GM12801 (cell line): ENCODE data around the gene ATCAY.

Experiments used
- TF ChIP-seq, protein P1 (sequence below): IDR thresholded peaks from one replicate; pipeline ENCODE4 v1.5.1; 2011; ENCODE audit warnings: control low read depth; ENCODE audit not compliant: insufficient read length; ENCODE audit errors: extremely low read depth

ATCAY gene

DNA sequence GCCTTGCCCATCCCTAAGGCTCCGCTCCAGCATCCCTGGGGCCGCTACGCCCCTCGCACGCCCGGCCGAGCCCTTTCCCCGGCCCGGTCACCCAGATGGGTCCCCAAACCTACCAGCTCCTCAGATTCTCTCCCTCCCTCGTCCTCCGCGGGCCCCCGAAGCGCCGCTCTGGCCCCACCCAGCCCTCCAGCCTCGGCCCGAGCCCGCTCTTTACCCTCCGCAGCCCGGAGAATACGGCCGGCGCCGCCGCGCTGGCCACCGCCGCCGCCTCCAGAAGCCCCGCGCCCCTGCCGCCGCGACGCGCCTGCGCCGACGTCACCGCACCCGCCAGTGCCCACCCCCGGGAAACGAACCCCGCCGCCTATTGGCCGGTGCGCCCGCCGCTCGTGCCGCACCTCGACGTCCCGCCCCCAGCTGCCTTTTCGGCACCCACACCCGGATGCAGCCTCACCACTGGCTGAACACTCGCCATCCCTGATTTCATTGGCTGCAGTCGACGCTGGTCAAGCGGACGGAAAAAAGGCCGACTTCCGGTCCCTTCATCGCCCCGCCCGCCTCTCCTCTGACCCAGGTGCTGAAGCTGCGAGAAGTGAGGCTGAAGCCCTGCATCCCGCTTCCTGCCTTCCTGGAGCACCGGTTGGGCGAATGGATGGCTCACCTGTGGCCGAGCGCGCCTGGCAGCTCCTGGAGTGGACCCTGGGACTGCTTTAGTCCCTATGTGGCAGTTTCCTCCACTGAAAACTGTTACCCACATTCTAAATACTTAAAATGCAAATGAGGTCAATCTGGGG is 90.5 kb downstream of the ATCAY start, which contains the start of gene DAPK3:
Gene DAPK3 (minus strand): TSS at position 292 of the 791 bp plus-strand sequence. CDS start 1,364 bp downstream, outside the sequence.
- TF ChIP-seq, protein P1, sequence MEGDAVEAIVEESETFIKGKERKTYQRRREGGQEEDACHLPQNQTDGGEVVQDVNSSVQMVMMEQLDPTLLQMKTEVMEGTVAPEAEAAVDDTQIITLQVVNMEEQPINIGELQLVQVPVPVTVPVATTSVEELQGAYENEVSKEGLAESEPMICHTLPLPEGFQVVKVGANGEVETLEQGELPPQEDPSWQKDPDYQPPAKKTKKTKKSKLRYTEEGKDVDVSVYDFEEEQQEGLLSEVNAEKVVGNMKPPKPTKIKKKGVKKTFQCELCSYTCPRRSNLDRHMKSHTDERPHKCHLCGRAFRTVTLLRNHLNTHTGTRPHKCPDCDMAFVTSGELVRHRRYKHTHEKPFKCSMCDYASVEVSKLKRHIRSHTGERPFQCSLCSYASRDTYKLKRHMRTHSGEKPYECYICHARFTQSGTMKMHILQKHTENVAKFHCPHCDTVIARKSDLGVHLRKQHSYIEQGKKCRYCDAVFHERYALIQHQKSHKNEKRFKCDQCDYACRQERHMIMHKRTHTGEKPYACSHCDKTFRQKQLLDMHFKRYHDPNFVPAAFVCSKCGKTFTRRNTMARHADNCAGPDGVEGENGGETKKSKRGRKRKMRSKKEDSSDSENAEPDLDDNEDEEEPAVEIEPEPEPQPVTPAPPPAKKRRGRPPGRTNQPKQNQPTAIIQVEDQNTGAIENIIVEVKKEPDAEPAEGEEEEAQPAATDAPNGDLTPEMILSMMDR, result no peak

DNA sequence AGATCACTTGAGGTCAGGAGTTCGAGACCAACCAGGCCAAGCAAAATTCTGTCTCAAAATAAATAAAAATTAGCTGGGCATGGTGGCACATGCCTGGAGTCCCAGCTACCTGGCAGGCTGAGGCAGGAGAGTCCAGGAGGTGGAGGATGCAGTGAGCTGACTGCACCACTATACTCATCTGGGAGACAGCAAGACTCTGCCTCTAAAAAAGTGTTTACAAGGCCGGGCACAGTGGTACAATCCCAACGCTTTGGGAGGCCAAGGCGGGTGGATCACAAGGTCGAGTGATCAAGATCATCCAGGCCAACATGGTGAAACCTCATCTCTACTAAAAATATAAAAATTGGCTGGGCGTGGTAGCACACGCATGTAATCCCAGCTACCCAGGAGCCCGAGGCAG is 94.7 kb downstream of the ATCAY start:
- TF ChIP-seq, protein P1, result no peak

DNA sequence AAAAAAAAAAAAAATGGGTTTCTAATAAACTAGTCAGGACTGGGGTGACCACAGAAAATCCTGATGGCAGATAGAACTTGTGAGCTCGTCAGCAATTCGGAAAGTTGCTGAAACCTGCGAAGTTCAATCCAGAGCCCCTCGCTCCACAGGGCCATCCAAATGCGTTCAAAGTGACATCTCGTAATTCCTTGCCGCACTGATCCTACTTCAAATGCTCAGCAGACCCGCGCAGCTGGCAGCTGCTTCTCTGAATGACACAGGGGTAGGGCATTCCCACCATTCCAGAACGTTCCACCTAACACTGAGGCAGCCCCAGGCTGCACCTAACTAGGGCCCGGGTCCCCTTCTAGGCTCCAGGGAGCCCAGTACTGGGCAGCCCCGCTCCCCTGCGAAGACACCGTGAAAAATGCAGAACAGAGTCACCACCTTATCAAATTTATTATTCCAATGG is 95.2 kb downstream of the ATCAY start:
- TF ChIP-seq, protein P1, result no peak

DNA sequence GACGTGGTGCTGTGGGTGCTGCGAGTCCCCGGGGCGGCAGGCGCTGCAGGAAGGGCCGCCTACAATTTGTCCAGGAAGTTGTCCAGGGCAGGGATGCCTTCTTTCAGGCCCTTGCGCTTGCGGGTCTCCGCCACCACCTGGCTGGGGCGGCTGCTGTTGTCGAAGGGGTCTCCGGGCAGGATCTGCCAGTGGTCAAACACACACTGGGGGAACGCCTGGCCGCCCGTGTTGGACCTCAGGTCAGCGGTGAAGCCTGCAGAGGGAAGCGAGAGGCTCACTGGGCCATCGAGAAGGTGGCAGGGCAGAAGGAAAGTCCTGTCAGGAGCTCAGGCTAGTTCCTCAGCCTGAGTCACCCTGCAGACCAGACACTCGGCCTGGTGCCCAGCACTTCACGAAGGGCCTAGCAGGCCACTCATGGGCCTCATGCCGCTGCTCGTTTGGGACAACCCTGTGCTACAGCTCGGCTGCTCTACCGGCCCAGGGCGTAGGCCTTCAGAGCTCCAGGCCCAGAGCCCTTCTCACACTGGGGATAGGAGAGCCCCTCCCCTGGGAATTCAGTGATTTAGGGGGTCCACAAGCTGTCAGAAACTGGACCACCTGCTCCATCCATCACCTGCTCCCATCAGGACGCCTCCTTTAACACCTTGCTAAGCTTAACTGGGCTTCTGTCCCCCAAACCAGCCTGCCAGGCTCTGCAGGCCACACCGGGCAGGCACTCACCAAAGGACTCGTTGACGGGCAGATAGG is 96.2 kb downstream of the ATCAY start:
- TF ChIP-seq, protein P1, result no peak
